ENCODE data around the gene ACP7. TPM values are rescaled to one million over a fixed set of nuclear protein-coding genes. Genes with fewer than 3 reads are reported as not detected.

Gene ACP7
- total and polyA plus RNA-seq, 2 of the 8 experiments (the other 6 are each of a cell fraction or from before 2014, with no cell fraction given): 0.27 to 0.50 TPM

GRCh38 chr19:39138221-39139211 is 54.3 kb downstream of the ACP7 start (continued):
- TF ChIP-seq POU5F1 (IDR thresholded peaks at IDR 0.05; ENCODE audit: low read depth, low read length) (no peak), TAF1 (IDR thresholded peaks at IDR 0.05; ENCODE audit: low read depth, low read length) (no peak), GABPA (IDR thresholded peaks at IDR 0.05; ENCODE audit: borderline replicate concordance, insufficient read depth, low read length) (no peak), CREB1 (IDR thresholded peaks at IDR 0.05) (no peak), JUND (IDR thresholded peaks at IDR 0.05; ENCODE audit: low read length) (no peak), GTF2F1 (IDR thresholded peaks at IDR 0.05; ENCODE audit: borderline replicate concordance, low read depth, low read length) (no peak), TAF7 (optimal IDR thresholded peaks at IDR 0.05; ENCODE audit: borderline replicate concordance, low read depth, low read length) (no peak), USF2 (IDR thresholded peaks at IDR 0.05; ENCODE audit: low read length) (no peak), SP2 (IDR thresholded peaks at IDR 0.05; ENCODE audit: low read length) (no peak)
